ENCODE measurements around the gene JMJD6. TPM values are rescaled to one million over a fixed set of nuclear protein-coding genes. Genes with fewer than 3 reads are reported as not detected.
A peak's percentile ranks its signal among the peaks of the same experiment; 100 is the strongest.
"Not testable (repeated sequence)": the region's sequence is repeated elsewhere in the genome, so short reads cannot be mapped to it uniquely, and the experiment has no call there.

The JMJD6 gene
- total and polyA plus RNA-seq, 12 donors, result 23.5 to 105 (median 41.7) TPM

- H3K27ac ChIP-seq, result no peak overlapping the region
- TF ChIP-seq CTCF (IDR thresholded peaks at IDR 0.05) (no peak), POLR2A (IDR thresholded peaks at IDR 0.05) (no peak)
- H3K36me3 ChIP-seq (replicated peaks in 1 of 2), result peaks cover 0 to 49% of the 10 kb centered on the region in 2 donors
- no peak for DNase-seq
- H3K4me3 ChIP-seq, result no peak overlapping the region
- H3K9me3 ChIP-seq (replicated peaks in 1 of 3), result no peaks in the 10 kb centered on the region
- 67 to 100% (median 97%) methylated on average over 2 of the region's 2 CpGs for WGBS, 4 donors
- no peaks in the 10 kb centered on the region for H3K27me3 ChIP-seq
- intact Hi-C loops (cut with DNase I), result no loop called here
- peaks cover 0 to 18% of the 10 kb centered on the region in 2 donors for H3K4me1 ChIP-seq (replicated peaks in 1 of 2)
Measured at GRCh38 chr17:76744747-76745146, 18.3 kb upstream of the JMJD6 start.

GRCh38 chr17:76742958-76743357 is 16.6 kb upstream of the JMJD6 start:
- Histone ChIP-seq H3K9me3 (replicated peaks in 1 of 3) (no peaks in the 10 kb centered on the region), H3K36me3 (replicated peaks in 1 of 2) (peaks cover 0 to 49% of the 10 kb centered on the region in 2 donors), H3K27ac (peak overlapping the region in 4 of 5 donors; percentile 38 to 77 (median 55)), H3K4me1 (replicated peaks in 1 of 2) (peaks cover 6 to 34% of the 10 kb centered on the region in 2 donors), H3K27me3 (no peaks in the 10 kb centered on the region), H3K4me3 (no peak overlapping the region)
- TF ChIP-seq POLR2A (IDR thresholded peaks at IDR 0.05) (no peak), CTCF (IDR thresholded peaks at IDR 0.05) (no peak)
- DNase-seq, result no peak
- intact Hi-C loops (cut with DNase I), result no loop called here

- TF ChIP-seq POLR2A (IDR thresholded peaks at IDR 0.05) (no peak), CTCF (IDR thresholded peaks at IDR 0.05) (no peak)
- H3K4me1 ChIP-seq (replicated peaks in 1 of 2), result peaks cover 11 to 39% of the 10 kb centered on the region in 2 donors
- peaks cover 0 to 42% of the 10 kb centered on the region in 2 donors for H3K36me3 ChIP-seq (replicated peaks in 1 of 2)
- H3K27me3 ChIP-seq, result no peaks in the 10 kb centered on the region
- no peak overlapping the region for H3K4me3 ChIP-seq
- 72 to 83% (median 76%) methylated on average over 5 of the region's 5 CpGs for WGBS, 4 donors
- DNase-seq, result peak in 1 of 7 donors; percentile 56
- no peaks in the 10 kb centered on the region for H3K9me3 ChIP-seq (replicated peaks in 1 of 3)
- H3K27ac ChIP-seq, result no peak overlapping the region
- intact Hi-C loops (cut with DNase I), result no loop called here
Measured at GRCh38 chr17:76740329-76741118, 14.1 kb upstream of the JMJD6 start.

- H3K27me3 ChIP-seq; H3K27ac ChIP-seq; H3K9me3 ChIP-seq (replicated peaks in 1 of 3); intact Hi-C loops (cut with DNase I); DNase-seq; H3K4me3 ChIP-seq: not testable (repeated sequence)
- Histone ChIP-seq H3K36me3 (replicated peaks in 1 of 2) (peaks cover 0 to 41% of the 10 kb centered on the region in 2 donors), H3K4me1 (replicated peaks in 1 of 2) (peaks cover 18 to 48% of the 10 kb centered on the region in 2 donors)
- 89 to 93% (median 92%) methylated on average over 17 of the region's 17 CpGs for WGBS, 4 donors
Measured at GRCh38 chr17:76739568-76740115, 13.2 kb upstream of the JMJD6 start.

All from adrenal gland (tissue), 12 donors.